Globus pallidus (tissue), 1 donor: Measurements from ENCODE around the gene OR52A1.
"Not testable (repeated sequence)": the region's sequence is repeated elsewhere in the genome, so short reads cannot be mapped to it uniquely, and the experiment has no call there.

Experiments used
- DNase-seq: peaks from one replicate; pipeline ENCODE4 v3.0.0-alpha.2; 2015; ENCODE audit warnings: low spot score

OR52A1 gene

DNA sequence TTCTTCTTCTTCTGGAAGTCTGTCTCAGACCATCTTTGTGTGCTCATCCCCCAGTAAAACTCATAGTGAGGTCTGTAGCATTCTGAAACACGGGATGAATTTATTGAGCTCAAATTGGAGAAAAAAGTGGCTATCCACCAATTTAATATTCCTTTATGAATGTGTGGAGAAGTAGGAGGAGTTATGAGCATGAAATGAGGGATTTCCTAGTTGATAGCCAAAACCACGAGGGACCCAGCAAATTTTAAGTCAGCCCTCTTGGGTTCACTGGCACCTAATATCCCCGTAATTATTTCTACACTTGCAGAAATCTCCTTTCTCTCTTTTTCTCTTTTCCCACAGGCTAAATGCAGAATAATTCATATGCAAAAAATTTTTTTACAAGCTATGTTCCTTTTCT, at the start of gene OR52A1:
OR52A1 (minus strand) TSS at position 101 of the 400 bp plus-strand sequence. CDS start 2,388 bp downstream, outside the sequence.
- no peak for DNase-seq

DNA sequence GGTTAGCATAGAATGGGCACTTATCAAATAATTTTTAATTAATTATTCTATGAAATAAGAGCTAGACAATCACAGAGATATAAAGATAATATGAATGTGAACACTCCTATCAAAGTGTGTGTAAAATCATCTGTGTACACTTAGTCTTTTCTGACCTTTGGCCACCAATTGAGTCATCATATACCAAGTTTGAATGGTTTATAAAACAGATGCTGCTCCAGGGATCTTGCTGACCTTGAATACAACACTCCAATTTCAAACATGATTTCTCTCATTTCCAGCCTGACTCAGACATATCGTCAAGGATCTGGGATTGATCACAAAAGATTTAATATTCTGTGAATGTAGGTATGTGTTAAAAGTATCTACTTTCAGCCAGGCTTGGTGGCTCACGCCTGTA, 48.8 kb upstream of the OR52A1 start:
- DNase-seq: no peak

DNA sequence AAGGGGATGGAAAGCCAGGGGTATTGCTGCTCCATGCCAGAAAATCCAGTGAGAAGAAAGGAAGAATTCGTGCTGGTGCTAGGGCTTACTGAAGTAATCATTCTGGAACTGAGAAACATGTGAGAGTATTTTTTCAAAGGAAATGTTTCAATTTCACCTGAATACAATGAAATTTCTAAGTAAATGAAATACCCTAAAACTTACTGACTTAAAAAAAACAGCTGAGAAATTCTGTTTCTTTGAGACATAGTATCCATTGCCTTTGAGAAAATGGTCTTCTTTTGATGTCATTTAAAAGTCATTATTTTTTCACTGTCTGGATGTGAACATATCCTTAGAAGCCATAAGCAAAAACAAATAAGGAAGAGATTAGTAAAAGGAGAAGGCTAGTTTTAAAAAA, 46.0 kb upstream of the OR52A1 start, which contains the start of gene OR51V1:
OR51V1 (minus strand) TSS at position 101 of the 400 bp plus-strand sequence; CDS start at position 101, 0 bp downstream.
- no peak for DNase-seq

- no peak for DNase-seq
Observed at GRCh38 chr11:5198285-5198684, 43.7 kb upstream of the OR52A1 start.

DNA sequence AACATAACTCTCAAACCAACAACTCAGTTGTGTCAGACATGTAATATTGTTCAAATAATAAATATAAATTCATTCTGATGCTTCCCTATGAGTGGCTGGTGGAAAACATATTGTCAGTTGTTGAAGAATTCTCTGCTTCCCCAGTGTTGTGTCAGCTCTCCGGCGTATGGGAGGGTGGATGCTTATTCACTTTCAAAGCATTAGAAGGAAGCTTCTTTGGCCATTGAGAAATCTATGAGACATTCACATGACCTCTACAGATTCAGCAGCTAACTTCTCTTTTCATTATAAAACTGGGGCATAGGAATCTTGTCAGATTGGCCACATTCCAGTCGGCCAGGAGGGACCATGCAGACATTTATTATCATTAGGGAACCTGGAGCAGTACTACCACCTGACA, 43.0 kb upstream of the OR52A1 start:
- no peak for DNase-seq

GRCh38 chr11:5196731-5197130, 42.2 kb upstream of the OR52A1 start:
- DNase-seq: no peak

DNA sequence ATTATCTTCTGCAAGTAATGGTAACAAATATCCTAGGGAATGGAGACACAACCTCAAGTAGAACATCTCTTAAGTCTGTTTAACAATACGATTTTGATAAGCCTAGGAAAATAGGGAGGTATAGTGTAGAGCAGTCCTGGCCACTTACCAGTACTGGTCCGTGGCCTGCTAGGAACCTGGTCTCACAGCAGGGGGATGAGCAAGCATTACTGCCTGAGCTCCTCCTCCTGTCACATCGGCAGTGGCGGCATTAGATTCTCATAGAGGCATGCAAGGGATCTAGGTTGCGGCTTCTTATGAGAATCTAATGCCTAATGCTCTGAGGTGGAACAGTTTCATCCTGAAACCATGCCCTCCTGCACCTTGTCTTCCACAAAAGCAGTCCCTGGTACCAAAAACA, 41.5 kb upstream of the OR52A1 start:
- DNase-seq: no peak

- no peak for DNase-seq
Observed at GRCh38 chr11:5192738-5193137, 38.2 kb upstream of the OR52A1 start.

- no peak for DNase-seq
Observed at GRCh38 chr11:5188201-5188600, 33.6 kb upstream of the OR52A1 start.

DNA sequence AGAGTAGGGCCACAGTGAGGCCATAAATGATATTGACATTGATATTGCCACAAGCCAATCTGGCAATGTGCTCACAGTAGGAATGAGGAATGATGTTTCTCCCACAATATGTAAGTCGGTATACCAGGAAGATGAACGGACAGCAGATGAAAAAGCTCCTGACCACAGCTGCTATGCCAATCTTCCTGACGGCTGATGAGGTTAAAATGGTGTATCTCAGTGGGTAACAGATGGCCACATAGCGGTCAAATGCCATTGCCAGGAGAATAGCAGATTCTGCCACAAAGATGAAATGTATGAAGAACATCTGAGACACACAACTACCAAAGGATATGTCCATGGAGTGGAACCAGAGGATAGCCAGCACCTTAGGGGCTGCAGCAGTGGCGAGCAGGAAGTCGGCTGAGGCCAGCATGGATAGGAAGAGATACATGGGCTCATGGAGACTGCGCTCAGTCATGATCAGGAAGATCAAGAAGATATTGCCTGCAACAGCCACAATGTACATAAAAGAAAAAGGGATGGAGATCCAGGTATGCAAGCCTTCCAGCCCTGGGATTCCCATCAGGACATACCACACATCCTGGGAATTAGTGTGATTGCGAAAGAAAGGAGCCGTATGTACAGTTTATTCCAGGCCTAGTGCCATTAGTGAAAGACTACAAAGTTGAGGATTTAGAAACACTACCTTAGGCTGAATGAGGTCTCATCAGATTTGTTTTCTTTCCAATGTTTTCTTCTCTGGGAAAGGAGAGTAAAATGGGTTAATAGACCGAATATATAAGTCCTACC, 23.7 kb upstream of the OR52A1 start:
- DNase-seq: no peak

- DNase-seq: no peak
Observed at GRCh38 chr11:5174934-5175333, 20.4 kb upstream of the OR52A1 start.

DNA sequence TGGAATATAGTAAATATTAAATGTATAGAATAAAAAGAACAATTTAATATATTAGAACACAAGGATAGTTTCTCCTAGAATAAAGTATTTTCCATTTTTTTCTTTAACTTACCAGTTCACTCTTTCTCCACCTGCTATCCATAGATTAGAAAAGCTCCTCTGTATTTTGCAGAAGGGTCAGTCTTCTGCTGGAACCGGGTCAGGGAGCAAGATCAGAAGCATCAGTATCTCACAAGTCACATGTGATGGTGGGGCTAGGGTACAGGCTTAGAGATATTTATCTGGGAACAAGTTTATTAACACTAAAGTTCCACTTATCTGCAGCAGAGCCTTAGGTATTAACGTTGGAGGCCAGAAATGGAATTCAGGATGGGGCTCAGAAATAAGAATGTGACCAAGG, 17.3 kb upstream of the OR52A1 start:
- DNase-seq: no peak

DNA sequence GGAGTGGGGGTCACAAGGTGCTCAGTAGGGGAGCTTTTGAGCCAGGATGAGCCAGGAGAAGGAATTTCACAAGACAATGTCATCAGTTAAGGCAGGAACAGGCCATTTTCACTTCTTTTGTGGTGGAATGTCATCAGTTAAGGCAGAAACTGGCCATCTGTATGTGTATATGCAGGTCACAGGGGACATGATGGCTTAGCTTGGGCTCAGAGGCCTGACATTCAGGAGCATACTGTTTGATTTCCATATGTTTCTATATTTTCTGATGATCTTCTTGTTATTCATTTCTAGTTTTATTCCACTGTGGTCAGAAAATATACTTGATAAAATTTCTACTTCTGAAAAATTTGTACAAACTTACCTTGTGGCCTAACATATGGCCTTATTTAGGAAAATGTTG, 11.3 kb upstream of the OR52A1 start:
- DNase-seq: not testable (repeated sequence)

- not testable (repeated sequence) for DNase-seq
Observed at GRCh38 chr11:5164807-5165206, 10.2 kb upstream of the OR52A1 start.

GRCh38 chr11:5161045-5161444, 6.5 kb upstream of the OR52A1 start:
- DNase-seq: not testable (repeated sequence)

DNA sequence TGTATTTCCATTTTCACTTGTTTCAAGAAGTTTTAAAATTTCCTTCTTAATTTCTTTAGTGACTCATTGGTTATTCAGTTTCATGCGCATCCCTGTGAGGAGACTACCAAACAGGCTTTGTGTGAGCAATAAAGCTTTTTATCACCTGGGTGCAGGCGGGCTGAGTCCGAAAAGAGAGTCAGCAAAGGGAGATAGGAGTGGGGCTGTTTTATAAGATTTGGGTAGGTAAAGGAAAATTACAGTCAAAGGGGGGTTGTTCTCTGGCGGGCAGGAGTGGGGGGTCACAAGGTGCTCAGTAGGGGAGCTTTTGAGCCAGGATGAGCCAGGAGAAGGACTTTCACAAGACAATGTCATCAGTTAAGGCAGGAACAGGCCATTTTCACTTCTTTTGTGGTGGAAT, 5.7 kb upstream of the OR52A1 start:
- not testable (repeated sequence) for DNase-seq

GRCh38 chr11:5159806-5160205, 5.2 kb upstream of the OR52A1 start:
- no peak for DNase-seq

GRCh38 chr11:5153574-5154431, 754 bp downstream of the OR52A1 start:
- no peak for DNase-seq

GRCh38 chr11:5151713-5152153, 2.8 kb downstream of the OR52A1 start:
- no peak for DNase-seq

GRCh38 chr11:5144206-5144605, 10.4 kb downstream of the OR52A1 start:
- not testable (repeated sequence) for DNase-seq

- DNase-seq: no peak
Observed at GRCh38 chr11:5137996-5138395, 16.6 kb downstream of the OR52A1 start, which contains the start of gene OR52A5. Gene OR52A5, minus strand, starts transcription at chr11:5138356. Its CDS starts 5,714 bp downstream, at chr11:5132642.

- no peak for DNase-seq
Observed at GRCh38 chr11:5137014-5137413, 17.5 kb downstream of the OR52A1 start.

DNA sequence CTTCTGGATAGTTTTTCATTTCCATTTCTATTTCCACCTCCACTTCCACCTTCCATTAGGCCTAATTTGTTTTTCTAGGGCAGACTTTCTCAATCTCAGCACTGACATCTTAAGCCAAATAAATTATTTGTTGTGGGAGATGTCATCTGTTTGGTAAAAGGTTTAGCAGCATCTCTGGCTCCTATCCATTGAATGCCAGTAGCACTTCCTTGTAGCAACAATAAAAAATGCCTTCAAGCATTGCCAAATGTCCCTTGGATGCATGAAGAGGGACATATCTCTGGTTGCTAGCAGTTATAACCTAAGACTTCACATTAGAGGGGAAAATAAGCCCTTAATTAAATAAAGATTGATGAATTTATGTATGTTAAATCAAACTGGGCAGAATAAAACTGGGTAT, 18.3 kb downstream of the OR52A1 start:
- no peak for DNase-seq
